Keratinocyte (primary cell): ENCODE measurements around the gene ATXN10. TPM values are rescaled to one million over a fixed set of nuclear protein-coding genes. Genes with fewer than 3 reads are reported as not detected.

ENCODE experiments used
- DNase-seq: peaks from one replicate; pipeline ENCODE4 v3.0.0-alpha.2; 2011; ENCODE audit warnings: low read depth, missing footprints, low spot score
- FAIRE-seq: peaks from 2 replicates; lab custom pipeline; 2011; peaks lifted over from hg19 to GRCh38; lab: Jason Lieb, UNC
- H2AFZ ChIP-seq: 2 replicates; pipeline ENCODE4 v1.6.0; 2012; ENCODE audit warnings: low read length, control low read depth, inconsistent platforms; ENCODE audit not compliant: control insufficient read depth
- H3K27ac ChIP-seq: 2 replicates; pipeline ENCODE4 v1.5.1; 2011; ENCODE audit warnings: low read length; ENCODE audit not compliant: control insufficient read depth, insufficient read depth
- H3K27me3 ChIP-seq: 3 replicates; pipeline ENCODE4 v1.6.0; 2011; ENCODE audit warnings: low read length; ENCODE audit not compliant: control insufficient read depth, insufficient read depth; ENCODE audit errors: extremely low read depth
- H3K36me3 ChIP-seq, 2 experiments: 2 replicates in 1 of 2; 3 replicates in 1 of 2; pipeline ENCODE4 v1.5.1; 2011; ENCODE audit warnings: low read length in 2 of 2, mild to moderate bottlenecking in 1 of 2; ENCODE audit not compliant: control insufficient read depth in 2 of 2, insufficient read depth in 2 of 2; ENCODE audit errors: extremely low read depth in 1 of 2
- H3K4me1 ChIP-seq: 3 replicates; pipeline ENCODE4 v1.5.1; 2011; ENCODE audit warnings: low read length; ENCODE audit not compliant: control insufficient read depth, insufficient read depth; ENCODE audit errors: extremely low read depth
- H3K4me2 ChIP-seq: 3 replicates; pipeline ENCODE4 v1.6.0; 2011; ENCODE audit warnings: low read depth, low read length; ENCODE audit not compliant: control insufficient read depth, insufficient read depth; ENCODE audit errors: extremely low read depth
- H3K4me3 ChIP-seq, 3 experiments: fragments of 200-600 bp in 1 of 3; sonication (generic) in 1 of 3; 2 replicates in 2 of 3; 3 replicates in 1 of 3; pipeline ENCODE4 v1.5.1; 2011 to 2016; ENCODE audit warnings: low read length in 3 of 3, mild to moderate bottlenecking in 3 of 3, control low read depth in 2 of 3, inconsistent platforms in 1 of 3, low read depth in 1 of 3, mixed read lengths in 1 of 3, mixed run types in 1 of 3, moderate library complexity in 1 of 3; ENCODE audit not compliant: control insufficient read depth in 2 of 3, insufficient read depth in 2 of 3; ENCODE audit errors: extremely low read depth in 1 of 3
- H3K79me2 ChIP-seq: 2 replicates; pipeline ENCODE4 v1.6.0; 2012; ENCODE audit warnings: low read length; ENCODE audit not compliant: control insufficient read depth, insufficient read depth
- H3K9ac ChIP-seq: 3 replicates; pipeline ENCODE4 v1.6.0; 2011; ENCODE audit warnings: low read length; ENCODE audit not compliant: control insufficient read depth, insufficient read depth; ENCODE audit errors: extremely low read depth
- H3K9me1 ChIP-seq: 3 replicates; pipeline ENCODE4 v1.6.0; 2011; ENCODE audit warnings: low read length; ENCODE audit not compliant: control insufficient read depth, insufficient read depth; ENCODE audit errors: extremely low read depth
- H3K9me3 ChIP-seq: 2 replicates; pipeline ENCODE4 v1.5.1; 2012; ENCODE audit warnings: low read depth, low read length; ENCODE audit not compliant: control insufficient read depth
- H4K20me1 ChIP-seq: 3 replicates; pipeline ENCODE4 v1.6.0; 2011; ENCODE audit warnings: low read length; ENCODE audit not compliant: control insufficient read depth, insufficient read depth; ENCODE audit errors: extremely low read depth
- CTCF ChIP-seq, 3 experiments: IDR thresholded peaks in 1 of 3; conservative IDR thresholded peaks in 1 of 3; optimal IDR thresholded peaks in 1 of 3; 2 replicates in 2 of 3; 3 replicates in 1 of 3; pipeline versions ENCODE3 to v1.5.1; 2011; ENCODE audit warnings: low read length in 3 of 3, mild to moderate bottlenecking in 3 of 3, moderate library complexity in 2 of 3, control low read depth in 1 of 3, inconsistent platforms in 1 of 3; ENCODE audit not compliant: insufficient read depth in 2 of 3; ENCODE audit errors: extremely low read depth in 1 of 3
- EZH2 ChIP-seq: IDR thresholded peaks from one replicate; pipeline ENCODE4 v1.6.1; 2012; ENCODE audit warnings: inconsistent platforms, mild to moderate bottlenecking, low read length, moderate library complexity
- dilution Hi-C: fragments of 300-500 bp; cut with MboI; formaldehyde crosslinking; loops from one replicate; pipeline ENCODE4 v1.7.0; 2020; ENCODE audit warnings: low sequenced_read_pairs; ENCODE audit not compliant: extremely low pct_ligation_motif_present
- polyA plus RNA-seq, 5 experiments: library from polyadenylated mRNA; depleted of rRNA in 3 of 5; stranded (reverse) in 3 of 5; stranded (forward) in 1 of 5; unstranded in 1 of 5; fragments of >200 nt; gene quantifications; 1 replicate in 1 of 5; 2 replicates in 3 of 5; 3 replicates in 1 of 5; pipeline versions ENCODE4 v1.2.1 to v1.2.3, GENCODE V29; 2011 to 2012; ENCODE audit warnings: missing spikeins in 2 of 5, low read depth in 1 of 5, low replicate concordance in 1 of 5

The ATXN10 gene
- polyA plus RNA-seq, 1 donor (not counting 4 experiments of a cell fraction or from before 2014, with no cell fraction given): 276 TPM

- Histone ChIP-seq H3K9me1 (no peaks in the 10 kb centered on the region), H4K20me1 (no peaks in the 10 kb centered on the region), H3K4me1 (no peaks in the 10 kb centered on the region), H3K27ac (no peak overlapping the region), H3K27me3 (no peaks in the 10 kb centered on the region), H3K36me3 (no peaks in the 10 kb centered on the region), H3K79me2 (no peaks in the 10 kb centered on the region), H3K9me3 (no peaks in the 10 kb centered on the region), H2AFZ (no peak overlapping the region), H3K4me2 (no peak overlapping the region), H3K4me3 (no peak overlapping the region), H3K9ac (no peak overlapping the region)
- dilution Hi-C loops: no loop called here
- no peak for FAIRE-seq
- DNase-seq: no peak
- no peak for TF ChIP-seq EZH2
- no peak for TF ChIP-seq CTCF (optimal IDR thresholded peaks at IDR 0.05 in 1 of 3, IDR thresholded peaks at IDR 0.05 in 1 of 3, conservative IDR thresholded peaks at IDR 0.05 in 1 of 3; ENCODE audit: extremely low read depth in 1 of 3, insufficient read depth in 2 of 3, low read length in 3 of 3)
Measured at GRCh38 chr22:45656577-45656976, 15.1 kb upstream of the ATXN10 start.

- Histone ChIP-seq H3K27ac (no peak overlapping the region), H3K9me3 (no peaks in the 10 kb centered on the region), H3K4me3 (no peak overlapping the region), H3K9me1 (no peaks in the 10 kb centered on the region), H3K4me1 (no peaks in the 10 kb centered on the region), H3K9ac (no peak overlapping the region), H3K79me2 (no peaks in the 10 kb centered on the region), H2AFZ (no peak overlapping the region), H3K27me3 (no peaks in the 10 kb centered on the region), H3K4me2 (no peak overlapping the region), H3K36me3 (no peaks in the 10 kb centered on the region), H4K20me1 (no peaks in the 10 kb centered on the region)
- no peak for FAIRE-seq
- TF ChIP-seq CTCF (optimal IDR thresholded peaks at IDR 0.05 in 1 of 3, IDR thresholded peaks at IDR 0.05 in 1 of 3, conservative IDR thresholded peaks at IDR 0.05 in 1 of 3; ENCODE audit: extremely low read depth in 1 of 3, insufficient read depth in 2 of 3, low read length in 3 of 3): no peak
- no peak for TF ChIP-seq EZH2
- DNase-seq: no peak
- dilution Hi-C loops: no loop called here
Measured at GRCh38 chr22:45657701-45658100, 13.9 kb upstream of the ATXN10 start.
